CD4-positive, alpha-beta T cell treated with Interleukin-6 for 4 hours (primary cell): ENCODE measurements around the gene TRMT1.

Source experiments
- DNase-seq: peaks from one replicate; pipeline ENCODE4 v3.0.0-alpha.2; 2020; ENCODE audit warnings: mixed read lengths

The TRMT1 gene

DNA sequence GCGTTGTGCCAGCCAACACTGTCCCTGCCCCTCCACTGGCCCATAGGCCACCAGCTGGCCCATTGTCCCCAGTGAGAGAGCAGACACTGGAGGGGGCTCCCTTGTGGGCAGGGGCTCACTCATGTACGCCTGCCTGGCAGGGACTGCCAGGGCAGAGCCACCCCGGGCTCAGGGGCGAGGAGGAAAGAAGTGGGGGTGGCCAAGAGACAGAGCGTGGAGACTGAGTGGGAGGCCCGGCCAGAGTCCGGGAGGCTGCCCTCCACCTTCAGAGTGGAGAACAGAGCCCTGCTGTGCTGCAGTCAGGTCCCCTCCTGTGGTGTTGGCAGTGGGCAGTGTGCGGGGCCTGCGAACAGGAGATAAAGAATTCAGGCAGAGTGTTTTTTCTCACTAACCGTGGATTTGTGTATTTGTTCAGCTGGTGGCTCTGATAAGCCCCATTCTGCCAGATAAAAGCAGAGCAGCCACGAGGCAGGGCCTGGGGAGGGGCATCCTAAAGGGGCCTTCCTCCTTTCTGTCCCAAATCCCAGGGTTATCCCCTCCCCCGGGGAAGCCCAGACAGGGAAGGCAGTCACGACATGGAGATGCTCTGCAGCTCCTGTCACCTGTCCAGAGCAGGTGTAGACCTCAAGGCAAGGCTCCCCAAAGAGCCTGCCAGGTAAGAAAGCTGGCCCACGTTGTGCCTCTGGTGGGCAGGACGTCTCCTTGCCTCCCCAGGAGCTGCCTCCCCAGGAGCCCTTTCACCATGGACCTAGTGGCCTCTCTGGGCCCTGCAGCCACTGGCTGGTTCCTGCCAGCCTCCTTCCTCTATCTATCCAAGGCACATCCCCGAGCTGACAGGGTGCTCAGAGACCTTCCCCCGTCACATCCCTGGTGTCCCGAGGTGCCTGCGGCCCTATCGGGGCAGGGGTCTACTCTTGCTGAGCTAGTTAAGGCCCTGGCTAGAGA is 46.9 kb downstream of the TRMT1 start:
- DNase-seq, result no peak

GRCh38 chr19:13068085-13068846 is 48.3 kb downstream of the TRMT1 start:
- DNase-seq, result no peak

GRCh38 chr19:13066933-13067807 is 49.4 kb downstream of the TRMT1 start:
- DNase-seq, result no peak

DNA sequence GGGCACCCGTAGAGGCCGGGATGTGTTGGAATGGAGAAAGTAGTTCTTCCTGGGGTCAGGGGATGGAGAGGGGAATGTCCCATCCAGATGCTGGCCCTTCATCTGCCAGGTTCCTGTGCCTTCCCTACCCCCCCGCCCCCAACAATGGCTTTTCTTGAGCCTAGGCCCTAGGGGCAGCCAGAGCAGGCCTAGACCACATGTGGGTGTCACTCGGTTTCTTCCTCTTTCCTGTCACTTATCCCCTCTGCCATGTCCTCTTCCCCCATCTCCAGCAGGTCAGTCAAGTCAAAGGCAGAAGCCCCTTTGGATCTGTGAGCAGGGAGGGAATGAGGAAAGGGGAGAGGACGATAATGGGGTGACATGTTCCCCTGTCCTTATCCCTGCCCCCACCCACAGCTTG is 50.3 kb downstream of the TRMT1 start:
- no peak for DNase-seq

DNA sequence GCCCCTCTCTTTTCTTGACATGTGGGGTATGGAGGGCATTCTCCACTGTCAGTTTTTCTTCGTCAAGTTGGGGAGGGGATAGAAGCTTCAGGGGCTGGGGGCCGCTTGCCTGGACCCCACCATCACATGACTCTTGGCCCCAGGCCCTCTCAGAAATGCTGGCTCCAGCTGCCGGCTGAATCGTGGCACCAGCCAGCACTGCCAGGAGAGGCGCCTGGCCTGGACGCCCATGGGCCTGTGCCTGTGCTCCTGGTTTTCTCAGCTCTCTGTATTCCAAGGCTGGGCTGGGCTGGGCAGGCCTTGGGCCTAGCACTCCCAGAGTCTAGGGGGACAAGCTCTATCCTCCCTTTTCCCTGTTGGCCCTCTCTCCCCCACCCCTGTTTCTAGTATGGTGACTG is 52.4 kb downstream of the TRMT1 start:
- DNase-seq, result no peak

DNA sequence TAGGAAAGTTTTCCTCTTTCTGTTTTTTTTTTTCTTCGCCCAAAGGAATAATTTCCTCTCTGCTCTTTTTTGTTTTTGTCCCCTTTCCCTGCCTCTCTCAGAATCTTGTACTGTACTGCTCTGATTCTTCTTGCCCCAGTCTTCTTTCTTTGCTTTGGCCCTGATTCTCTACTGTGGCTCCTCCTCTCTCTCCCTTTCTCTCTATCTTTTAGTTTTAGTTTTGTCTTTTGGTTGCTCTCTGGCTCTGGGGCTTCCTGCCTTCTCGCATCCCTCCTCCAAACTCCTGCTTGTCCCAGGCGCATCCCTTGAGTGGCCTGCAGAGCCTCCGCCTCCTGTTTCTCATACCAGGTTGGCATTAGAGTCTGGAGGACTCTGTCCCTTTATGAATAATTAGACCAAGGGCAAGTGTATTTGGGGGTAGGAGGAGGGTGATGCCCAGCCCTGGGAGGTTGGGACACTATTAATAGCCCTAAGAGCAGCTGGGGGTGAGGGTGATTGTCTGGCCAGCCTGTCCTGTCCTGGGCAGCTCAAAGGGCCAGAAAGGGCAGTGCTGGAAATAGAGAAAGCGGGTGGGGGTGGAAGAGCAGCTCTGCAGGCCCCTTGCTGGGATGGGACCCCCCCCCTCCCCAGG is 53.0 kb downstream of the TRMT1 start:
- DNase-seq, result no peak

DNA sequence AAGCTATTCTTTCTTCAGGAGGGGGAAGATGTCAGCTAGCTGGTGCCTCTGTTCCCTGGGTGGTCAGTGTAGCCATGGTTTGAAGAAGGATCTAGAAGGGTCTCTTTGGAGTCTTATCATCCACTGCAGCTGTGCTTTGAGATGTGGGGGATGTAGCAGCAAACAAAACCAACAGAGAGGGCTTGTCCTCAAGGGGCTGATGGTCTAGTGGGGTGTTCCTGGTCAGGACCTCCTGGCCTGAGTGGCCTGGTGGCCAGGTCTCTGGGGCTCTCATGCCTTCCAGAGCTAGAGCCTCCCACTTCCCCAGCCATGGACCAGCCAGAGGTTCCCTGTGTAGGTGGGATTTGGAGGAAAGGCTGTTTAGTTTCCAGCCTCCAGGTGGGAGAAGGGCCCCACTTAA is 54.2 kb downstream of the TRMT1 start:
- no peak for DNase-seq

GRCh38 chr19:13060964-13061927 is 55.3 kb downstream of the TRMT1 start:
- peak; percentile 83 for DNase-seq

GRCh38 chr19:13060233-13060963 is 56.1 kb downstream of the TRMT1 start:
- no peak for DNase-seq

GRCh38 chr19:13058951-13059660 is 57.4 kb downstream of the TRMT1 start:
- no peak for DNase-seq

GRCh38 chr19:13057744-13058143 is 58.8 kb downstream of the TRMT1 start:
- no peak for DNase-seq

DNA sequence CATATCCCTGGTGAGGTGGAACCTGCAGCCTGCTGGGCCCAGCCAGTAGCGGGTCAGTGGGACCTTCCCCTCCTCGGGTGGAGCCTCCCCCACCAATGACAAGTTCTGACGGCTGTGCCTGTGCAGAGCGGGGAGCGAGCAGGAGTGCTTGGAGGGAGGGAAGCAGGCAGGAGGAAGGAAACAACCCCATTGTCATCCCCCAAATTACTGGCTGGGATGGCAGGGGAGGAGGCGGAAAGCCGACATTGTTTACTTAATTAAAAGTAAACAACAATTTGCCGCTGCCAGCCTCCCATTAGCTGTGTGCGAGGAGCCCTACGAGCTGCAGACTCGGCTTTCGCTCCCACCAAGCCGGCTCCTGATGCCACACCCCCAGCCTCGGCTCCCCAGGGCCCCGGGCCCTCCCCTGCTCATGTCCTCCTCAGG is 59.4 kb downstream of the TRMT1 start:
- no peak for DNase-seq

DNA sequence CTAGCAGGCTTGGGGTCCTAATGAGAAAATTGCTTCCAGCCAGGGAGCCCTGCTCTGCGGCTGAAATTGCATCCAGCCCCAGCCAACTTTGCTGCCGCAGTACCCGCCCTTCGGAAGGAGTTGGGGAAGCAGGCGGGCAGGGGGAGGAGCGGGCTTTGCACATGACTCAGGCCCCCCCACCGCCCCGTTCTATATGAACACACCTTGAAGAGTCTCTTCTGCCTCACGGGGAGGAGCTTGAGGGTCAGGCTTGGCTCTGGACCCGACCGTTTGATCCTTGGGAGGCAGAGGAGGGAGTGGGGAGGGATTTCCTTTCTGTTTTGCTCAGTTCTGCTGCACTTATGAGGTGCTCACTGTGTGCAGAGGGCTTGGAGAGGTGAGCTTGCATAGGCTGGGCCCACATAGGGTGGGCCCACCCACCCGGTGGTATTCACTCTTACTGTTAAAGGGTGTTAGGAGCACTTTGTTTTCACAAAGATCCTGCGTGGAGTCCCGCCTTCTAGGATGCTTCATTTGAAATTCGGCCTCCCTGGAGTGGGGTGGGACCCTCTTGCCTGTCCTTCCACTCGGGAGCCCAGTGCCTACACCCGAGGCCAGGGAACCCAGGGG is 60.4 kb downstream of the TRMT1 start:
- no peak for DNase-seq

GRCh38 chr19:13055213-13056051 is 61.1 kb downstream of the TRMT1 start:
- DNase-seq, result no peak
